Measurements from ENCODE around the gene RALGPS1. TPM values are rescaled to one million over a fixed set of nuclear protein-coding genes. Genes with fewer than 3 reads are reported as not detected.

Gene RALGPS1
- total RNA-seq, 1 experiment from 2014 or later = 3.3 TPM

DNA sequence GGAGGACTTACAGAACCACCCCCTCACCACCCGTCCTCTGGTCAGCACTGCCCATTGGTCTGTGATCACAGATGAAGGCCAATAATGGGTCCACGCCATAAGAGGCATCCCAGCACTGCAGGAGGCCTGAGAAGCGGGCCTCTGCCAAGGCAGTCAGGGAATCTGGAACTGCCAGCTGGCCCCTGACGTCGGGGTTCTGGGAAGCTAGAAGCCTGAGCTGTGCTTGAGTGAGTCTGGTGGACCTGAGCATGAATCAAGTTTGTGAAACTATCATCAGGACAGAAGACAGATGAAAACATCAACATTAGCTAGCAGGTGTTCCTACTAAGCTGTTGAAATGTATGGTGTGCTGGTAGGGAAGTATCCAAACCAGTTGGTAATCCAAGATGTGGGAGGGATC is 200.0 kb downstream of the RALGPS1 start:
- no peak for DNase-seq (ENCODE audit: extremely low read depth, low read depth)

DNA sequence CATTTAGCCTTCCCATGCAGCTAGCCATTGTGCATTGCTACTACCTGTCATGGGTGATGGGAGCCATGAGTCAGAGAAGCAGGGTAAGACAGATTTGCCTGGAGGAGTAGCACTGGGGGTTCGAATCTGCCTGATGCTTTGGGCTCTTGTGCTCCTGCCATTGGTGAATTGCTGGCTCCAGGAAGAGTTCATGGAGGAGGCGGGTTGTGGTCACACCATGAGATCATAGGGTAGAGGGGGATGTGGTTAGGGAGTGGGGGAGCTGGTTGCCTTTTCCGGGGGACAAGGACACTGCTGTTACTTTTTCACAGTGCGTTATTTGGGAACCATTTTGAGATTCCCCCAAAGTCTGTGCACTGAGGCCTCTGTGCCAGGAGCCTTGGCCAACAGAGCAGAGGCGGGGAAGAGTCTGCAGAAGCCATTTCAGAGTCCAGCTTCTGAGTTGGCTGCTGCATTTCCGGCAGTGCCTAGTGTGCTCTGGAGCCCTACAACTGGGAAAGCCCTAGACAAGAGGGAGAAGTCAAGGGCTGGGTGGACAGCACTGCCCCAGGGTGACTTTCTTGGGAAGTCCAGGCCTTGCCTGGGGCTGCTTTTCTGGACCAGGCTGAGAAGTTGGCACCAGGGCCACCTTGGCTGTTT is 201.6 kb downstream of the RALGPS1 start:
- DNase-seq (ENCODE audit: extremely low read depth, low read depth) = no peak

DNA sequence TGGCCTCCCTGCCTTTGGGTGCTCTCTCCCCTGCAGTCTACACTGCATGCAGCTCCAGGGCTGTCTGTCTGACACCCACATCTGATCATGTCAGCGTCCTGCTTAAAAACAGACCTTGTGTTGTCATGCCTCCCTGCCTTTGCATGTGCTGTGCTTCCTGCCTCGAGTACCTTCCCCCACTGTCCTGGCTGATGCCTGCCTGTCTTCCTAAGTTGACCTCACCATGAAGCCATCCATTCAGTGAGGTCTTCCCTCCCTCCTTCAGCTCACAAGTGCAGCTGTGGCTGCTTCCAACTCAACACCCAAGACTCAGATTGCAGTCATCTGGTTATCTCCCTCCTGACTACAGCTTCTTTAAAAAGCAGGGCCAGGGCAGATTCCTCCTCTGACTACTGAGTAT is 202.4 kb downstream of the RALGPS1 start:
- DNase-seq (ENCODE audit: extremely low read depth, low read depth) = no peak

DNA sequence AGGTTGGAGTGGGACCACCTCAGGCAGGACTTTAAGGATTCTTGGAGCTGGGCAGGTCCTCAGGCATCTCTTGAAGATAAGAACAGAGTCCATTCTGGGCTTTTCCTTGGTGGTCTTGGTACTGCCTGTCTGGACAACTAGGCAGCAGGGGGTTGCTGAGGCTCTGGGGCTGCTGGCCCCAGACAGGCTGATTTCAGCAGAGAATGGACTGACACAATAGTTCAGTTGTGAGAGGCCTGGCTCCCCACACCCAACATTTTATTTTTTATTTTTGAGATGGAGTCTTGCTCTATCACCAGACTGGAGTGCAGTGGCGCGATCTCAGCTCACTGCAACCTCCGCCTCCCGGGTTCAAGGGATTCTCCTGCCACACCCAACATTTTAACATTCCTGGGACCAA is 203.2 kb downstream of the RALGPS1 start:
- no peak for DNase-seq (ENCODE audit: extremely low read depth, low read depth)

DNA sequence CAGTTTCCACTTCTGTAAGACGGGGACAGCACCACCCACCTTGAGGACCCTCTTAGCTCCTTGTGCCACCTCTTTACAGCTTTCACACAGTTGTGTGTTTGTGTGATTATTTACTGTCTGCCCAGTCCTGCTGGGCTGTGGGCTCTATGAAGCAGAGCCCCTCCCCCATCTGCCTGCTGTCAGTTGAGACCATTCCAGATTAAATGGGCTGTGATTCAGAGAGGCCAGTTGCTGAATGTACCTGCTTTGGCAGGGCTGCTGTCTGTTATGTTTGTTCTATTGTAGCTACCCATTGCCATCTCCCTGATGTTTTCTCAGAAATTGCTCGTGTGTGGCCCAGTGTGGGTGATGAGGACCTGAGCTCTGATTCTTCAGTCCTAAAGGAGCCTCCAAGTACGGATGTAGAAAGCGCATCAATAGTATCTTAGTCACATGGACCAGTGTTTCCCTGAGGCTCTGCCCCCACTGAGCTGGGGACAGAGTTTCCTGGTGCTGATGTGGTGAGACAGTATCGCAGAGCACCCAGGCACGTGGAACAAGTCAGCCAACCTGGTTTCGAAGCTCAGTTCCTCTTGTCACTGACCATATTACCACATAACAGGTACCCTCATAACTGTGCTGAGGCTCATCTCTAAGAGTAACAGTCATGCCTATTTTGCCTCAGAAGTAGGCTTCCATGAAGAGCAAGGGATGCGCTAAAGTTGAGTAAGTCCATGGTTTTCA is 204.2 kb downstream of the RALGPS1 start:
- DNase-seq (ENCODE audit: extremely low read depth, low read depth) = no peak

DNA sequence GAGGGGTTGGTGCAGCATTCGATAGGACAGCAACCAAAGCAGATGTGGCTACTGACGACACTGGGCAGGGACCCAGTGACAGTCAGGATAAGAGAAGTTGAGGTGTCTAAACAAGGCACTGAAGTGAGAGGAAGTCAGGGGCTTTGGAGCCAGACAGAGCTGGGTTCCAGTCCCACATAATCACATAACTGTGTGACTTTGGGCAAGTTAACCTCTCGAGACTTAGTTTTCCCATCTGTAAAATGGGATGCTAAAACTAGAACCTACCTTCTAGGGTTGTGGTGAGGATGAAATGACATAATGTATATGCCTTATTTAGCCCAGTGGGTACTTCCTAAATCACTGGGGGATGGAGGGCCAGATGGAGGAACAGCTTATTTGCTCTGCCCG is 204.7 kb downstream of the RALGPS1 start:
- DNase-seq (ENCODE audit: extremely low read depth, low read depth) = no peak

DNA sequence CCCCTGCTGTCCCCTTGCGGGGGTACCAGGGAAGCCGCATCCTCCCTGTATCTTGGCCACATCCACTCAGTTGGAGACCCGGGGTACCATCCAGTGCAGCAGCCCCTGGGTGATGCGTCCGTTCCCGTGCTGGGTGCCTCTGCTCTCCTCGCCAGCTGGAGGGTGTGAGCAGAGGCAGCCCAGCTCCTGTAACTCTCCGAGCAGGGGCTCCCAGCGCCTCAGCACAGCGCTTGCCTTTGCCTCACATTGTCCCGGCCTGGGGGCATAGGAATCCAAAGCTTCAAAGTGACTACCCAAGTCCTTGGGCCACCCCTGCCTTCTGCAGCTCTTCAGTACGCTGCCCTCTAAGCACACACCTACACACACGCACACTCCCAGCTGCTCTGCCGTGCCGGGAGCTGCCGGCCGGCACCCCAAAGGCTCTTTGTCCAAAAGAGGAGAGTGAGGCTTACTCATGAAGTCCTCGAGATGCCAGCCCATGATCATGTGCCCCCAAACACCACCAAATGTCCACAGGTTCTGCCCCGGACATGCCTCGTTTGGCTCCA is 207.1 kb downstream of the RALGPS1 start:
- no peak for DNase-seq (ENCODE audit: extremely low read depth, low read depth)

DNA sequence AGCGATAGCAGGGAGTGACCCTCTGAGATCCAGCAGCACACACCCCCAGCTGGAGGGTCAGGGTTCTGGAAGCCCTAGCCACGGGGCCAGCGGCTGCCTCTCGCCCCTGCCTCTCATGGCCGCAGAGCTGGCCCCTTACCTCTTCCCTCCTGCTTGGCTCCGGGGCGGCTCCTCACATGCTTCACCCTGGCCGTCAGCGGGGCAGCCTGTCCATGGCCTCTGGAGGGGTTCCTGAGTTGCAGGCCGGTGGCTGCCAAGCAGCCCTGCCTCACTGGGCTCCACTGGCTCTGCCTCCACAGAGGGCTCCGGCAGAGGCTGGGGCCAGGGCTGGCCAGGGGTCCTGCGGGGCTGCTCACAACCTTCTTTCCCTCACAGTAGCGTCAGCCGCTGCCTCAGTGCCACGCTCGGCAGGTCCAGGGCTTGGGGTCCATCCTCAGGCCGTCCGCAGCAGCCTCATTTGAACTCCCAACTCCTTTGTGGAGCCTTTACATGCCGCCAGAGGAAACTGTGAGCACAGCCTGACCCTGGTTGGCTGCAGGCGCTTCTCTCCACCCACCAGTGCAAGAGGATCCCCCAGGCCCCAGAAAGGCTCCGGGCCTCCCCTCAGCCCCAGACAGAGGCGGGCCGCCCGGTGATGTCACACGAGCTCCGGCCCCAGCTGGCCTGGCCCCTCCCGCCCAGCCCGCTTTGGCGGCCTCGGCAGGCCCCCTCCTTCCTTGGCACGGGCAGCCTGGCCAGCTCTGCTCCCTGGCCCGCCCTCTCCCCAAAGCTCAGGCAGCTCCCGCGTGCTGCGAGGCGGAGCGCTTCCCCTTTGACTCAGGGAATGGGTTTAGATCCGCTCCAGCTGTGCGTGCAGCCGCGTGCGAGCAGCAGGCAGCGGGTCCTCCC is 207.8 kb downstream of the RALGPS1 start, which contains the start of gene ANGPTL2:
ANGPTL2 (minus strand) TSS at position 460 of the 888 bp plus-strand sequence. CDS start 13,904 bp downstream, outside the sequence.
- peak; percentile 28 for DNase-seq (ENCODE audit: extremely low read depth, low read depth)

DNA sequence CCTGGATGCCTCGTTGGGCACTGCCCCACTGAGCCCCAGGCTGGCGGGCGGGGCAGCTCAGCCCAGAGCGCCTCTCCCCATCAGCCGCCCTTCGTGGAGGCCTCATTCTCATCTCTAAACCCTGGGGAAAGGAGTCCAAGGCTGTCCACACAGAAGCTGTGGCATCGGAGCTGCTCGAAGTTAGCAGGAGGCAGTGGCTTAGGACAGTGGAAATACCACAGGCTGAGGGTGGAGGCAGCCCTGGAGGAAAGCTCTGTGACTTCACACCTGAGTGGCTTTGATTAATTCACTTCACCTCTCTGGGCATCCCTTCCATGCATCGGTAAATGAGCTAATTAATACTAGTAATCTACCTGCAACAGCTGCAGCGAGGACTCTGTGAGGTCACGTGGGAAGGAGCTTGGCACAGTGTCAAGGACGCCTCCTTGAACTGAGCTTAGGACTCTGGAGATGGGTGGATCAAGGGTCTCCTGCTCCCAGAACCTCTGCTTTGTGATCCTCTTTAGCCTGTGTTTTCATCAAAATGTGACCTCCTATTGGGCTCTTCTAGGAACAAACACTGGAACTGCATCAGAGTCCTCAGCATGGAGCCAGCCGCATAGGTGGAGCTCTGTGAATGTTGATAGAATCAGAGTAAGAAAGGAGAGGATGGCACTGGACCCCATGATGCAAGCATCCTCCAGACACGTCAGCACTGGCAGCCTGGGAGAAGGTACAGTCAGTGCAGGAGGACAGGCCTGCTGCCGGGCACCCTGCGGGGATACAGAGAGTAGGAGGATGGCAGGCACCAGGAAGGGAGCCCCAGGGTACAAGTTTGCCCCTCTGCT is 208.7 kb downstream of the RALGPS1 start:
- DNase-seq (ENCODE audit: extremely low read depth, low read depth) = no peak

DNA sequence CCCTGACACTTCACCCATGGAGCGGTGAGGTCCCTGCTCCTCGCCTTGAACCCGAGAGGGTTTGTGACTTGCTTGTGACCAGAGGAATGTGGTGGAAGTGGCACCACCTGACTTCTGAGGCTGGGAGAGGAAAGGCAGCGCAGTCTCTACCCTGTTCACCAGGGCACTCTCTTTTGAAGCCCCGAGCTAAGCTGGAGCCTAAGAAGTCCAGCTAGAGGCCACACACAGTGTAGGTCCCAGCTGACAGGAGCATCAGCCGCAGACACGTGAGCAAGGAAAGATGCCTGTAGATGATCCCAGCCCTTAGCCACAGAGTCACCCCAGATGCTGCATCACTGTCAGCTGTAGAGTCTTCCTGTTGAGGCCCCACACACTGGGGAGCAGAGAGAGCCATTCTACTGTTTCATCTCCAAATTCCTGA is 209.5 kb downstream of the RALGPS1 start:
- no peak for DNase-seq (ENCODE audit: extremely low read depth, low read depth)

DNA sequence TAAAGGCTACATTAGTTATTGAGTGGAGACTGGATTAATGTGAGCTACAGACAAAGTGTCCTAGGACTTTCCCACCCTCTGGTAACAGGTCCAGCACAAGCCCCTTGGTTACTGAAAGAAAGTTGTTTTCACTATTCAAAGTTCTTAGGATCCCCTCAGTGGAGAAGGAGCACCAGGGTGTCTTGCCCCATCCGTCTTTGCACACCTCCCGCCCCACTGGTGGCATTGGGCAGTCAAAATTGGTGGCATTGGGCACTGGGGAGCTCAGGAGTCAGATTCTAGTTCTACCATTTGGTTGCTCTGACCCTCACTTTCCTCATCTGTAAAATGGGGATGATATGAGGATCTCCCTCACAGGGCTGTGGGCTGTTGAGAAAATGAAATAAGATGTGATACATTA is 210.2 kb downstream of the RALGPS1 start:
- DNase-seq (ENCODE audit: extremely low read depth, low read depth) = no peak

DNA sequence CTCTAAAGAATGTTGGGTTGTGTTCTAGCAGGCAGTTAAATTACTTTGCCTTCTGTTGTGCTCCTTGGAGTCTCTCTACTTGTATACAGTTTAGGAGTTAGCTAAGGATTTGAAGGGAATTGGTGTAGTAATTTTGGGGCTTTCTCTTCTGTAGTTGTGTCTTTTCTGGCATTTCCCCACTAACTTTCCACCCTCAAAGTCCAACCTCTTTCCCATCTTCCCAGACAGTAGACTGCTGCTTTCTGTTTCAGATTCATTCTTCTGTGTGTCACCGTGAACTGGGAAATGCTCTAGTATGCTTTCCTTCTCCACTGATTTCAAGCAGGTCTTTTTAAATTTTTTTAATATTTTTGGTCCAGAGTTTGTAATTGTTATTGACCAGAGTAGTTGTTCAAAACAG is 212.4 kb downstream of the RALGPS1 start:
- no peak for DNase-seq (ENCODE audit: extremely low read depth, low read depth)

DNA sequence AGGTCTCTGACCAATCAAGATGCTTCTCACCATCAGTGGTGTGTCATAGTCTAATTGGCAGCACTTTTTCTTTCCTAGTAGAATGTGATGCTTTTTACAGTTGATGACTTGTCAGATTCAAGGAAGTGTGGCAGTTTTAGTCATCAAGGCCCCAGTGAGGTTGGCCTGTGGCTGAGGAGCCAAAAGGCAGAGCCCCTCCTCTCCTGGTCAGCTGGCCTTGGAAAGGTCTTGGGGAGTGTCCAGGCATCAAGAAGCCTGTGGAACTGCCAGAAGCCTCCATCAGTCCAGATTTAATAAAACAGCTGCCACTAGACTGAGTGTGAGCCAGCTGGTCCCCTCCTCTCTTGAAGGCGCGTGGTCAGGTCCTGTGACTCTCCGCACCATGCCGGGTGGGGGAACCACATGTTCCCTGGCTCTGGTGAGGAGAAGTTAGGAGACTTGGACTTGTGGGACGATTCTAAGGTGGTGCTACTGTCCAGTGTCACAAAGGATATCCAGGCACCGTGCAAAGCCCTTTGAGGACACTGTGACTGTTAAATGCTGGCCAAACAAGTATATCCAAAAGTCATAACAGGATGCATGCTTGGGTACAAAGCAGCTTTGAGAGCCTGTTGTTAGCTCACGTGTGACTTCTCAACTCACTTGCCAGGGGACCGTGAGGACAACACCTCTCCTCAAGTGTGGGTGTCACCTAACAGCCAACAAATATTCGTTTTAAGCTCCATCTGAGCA is 213.9 kb downstream of the RALGPS1 start:
- DNase-seq (ENCODE audit: extremely low read depth, low read depth) = no peak

DNA sequence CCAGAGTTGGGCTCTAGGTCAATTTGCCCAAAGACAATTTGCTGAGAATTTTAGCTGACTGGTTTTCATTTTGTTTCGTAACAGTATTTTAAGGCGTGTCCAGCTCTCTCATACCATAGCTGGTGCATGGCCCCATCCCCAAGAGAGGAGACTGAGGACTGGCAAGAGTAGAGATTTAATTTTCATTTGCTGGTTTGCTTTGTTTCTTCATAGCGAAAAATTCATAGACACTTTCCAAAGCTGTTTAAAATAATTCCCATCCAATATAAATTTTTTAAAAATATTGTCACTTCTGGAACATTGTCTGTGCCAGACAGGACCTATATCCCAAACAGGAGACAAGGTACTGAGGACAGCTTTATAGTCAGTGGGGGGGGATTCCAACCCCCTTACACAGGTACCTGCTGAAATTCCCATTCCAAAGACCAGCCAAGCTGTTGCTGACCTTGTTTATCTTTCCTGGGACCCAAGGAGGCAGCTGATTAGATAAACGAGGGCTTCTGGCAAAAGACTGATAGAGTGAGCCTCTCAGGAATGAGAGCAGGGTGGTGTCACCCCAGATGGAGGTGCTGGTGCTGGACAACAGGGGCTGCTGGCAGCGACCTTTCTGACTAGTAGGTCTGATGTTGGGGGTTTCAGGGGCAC is 214.6 kb downstream of the RALGPS1 start:
- DNase-seq (ENCODE audit: extremely low read depth, low read depth) = no peak

DNA sequence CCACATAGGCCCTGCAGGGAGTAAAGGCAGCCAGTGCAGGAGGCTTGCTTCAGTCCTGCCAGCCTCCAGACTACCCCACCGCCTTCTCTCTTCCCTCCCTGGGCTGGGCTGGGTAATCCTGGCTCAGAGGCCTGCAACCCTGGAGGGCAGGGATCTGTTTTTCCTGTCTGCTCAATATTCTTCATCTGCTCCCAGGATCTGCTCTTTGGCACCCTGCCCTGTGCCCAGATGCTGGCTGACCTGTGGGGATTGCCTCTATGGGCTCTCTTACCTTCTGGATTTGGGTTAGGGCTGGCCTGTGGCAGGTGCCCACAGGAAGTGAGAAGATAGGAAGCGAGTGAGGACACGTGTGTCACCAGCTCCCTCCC is 215.1 kb downstream of the RALGPS1 start:
- DNase-seq (ENCODE audit: extremely low read depth, low read depth) = no peak

DNA sequence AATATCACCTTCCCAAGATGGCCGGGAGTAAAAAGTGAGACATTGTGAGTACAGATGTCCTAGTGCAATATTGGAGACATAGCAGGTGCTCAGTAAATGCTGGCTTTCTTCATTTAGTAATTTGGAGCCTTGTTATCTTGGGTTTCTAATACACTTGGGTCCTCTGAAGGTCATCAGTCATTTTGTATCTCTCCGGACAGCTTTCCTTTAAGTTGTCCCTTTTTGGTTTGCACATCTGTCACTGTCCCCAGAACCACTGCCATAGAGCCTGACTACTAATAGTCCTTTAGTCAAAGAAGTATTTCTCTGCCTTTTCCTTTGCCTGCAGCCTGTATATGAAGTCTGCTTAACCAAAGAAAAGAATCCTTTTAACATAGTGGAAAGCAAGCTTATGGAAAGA is 215.7 kb downstream of the RALGPS1 start:
- no peak for DNase-seq (ENCODE audit: extremely low read depth, low read depth)

DNA sequence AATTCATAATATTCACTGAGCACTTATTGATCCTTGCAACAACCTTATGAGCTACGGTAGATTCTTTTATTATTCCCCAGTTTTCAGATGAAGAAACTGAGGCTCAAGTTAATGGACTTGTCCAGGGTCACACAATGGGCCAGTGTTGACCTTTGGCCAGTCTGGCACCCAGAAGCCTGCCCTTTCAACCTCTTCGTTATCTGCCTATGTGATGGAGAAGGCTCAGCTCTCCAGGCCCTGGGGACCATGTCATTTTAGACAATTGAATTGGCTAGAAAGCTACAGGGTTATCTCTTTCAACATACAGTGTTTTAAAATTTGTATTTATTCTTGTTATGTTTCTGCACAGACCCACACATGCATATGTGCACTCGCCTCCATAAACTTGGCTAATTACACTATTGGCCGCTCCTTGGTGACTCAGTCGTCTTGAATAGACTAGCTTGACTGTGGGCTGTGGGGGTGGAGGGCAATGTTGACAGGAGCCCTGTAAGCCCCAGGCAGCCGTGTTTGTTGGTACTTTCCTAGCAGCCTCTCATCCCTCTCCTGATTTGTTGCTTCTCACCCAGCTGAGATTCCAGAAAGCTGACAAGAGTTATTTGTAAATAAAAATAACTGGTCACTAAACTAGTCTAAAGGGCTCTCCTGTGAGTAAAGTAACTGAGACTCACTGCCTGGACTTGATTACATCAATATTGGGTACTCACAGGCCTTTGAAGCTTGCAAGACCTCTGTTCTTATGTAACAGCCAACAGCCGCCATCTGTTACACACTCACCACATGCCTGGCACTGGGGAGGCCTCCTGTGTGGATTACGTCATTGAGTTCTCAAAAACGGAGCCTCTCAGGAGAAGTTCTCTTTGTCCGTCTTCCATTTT is 216.3 kb downstream of the RALGPS1 start:
- no peak for DNase-seq (ENCODE audit: extremely low read depth, low read depth)

DNA sequence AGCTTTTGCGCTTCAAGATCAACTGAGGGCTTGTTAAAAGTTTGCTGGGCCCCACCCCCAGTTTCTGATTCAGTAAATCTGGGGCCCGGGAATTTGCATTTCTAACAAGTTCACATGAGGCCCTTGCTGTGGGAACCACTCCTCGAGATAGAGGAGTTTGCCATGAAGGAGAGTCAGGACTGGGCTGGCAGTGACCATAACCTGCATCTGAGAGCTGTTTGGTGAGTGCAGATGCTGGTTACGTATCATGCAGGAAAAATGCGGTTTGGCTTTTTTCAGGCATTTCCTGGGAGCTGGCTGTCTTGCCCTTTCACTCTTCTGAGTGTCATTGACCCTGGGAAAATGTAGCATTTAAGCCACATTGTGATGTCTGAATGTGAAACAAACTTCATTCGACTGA is 217.3 kb downstream of the RALGPS1 start:
- DNase-seq (ENCODE audit: extremely low read depth, low read depth) = no peak

All from NCI-H460 (cell line).